Ectodermal cell (in vitro differentiated cells): ENCODE data around the gene CNST.
"Not testable (repeated sequence)": the region's sequence is repeated elsewhere in the genome, so short reads cannot be mapped to it uniquely, and the experiment has no call there.

Experiments used
- H3K27ac ChIP-seq: 2 replicates; pipeline ENCODE4 v1.7.0; 2013; ENCODE audit warnings: mild to moderate bottlenecking, low read depth, low read length; ENCODE audit not compliant: insufficient read depth, poor library complexity, severe bottlenecking
- H3K27me3 ChIP-seq: 2 replicates; pipeline ENCODE4 v1.7.0; 2013; ENCODE audit warnings: mild to moderate bottlenecking, low read length; ENCODE audit not compliant: insufficient read depth, control insufficient read depth, poor library complexity, severe bottlenecking
- H3K36me3 ChIP-seq: one replicate; pipeline ENCODE4 v1.7.0; 2013; ENCODE audit warnings: low read length; ENCODE audit not compliant: control insufficient read depth, insufficient read depth
- H3K4me1 ChIP-seq: one replicate; pipeline ENCODE4 v1.7.0; 2013; ENCODE audit warnings: low read length; ENCODE audit not compliant: control insufficient read depth, insufficient read depth
- H3K4me3 ChIP-seq: 2 replicates; pipeline ENCODE4 v1.7.0; 2013; ENCODE audit warnings: low read depth, low read length, control low read depth; ENCODE audit not compliant: insufficient read depth
- H3K9me3 ChIP-seq: 2 replicates; pipeline ENCODE4 v1.7.0; 2013; ENCODE audit warnings: mild to moderate bottlenecking, low read length, moderate library complexity; ENCODE audit not compliant: control insufficient read depth
- WGBS, 2 experiments: methylation state at CpG; one replicate each; pipeline ENCODE4 v1.1.7; 2013; ENCODE audit warnings: missing lambda C conversion rate in 2 of 2; 5-methylcytosine and 5-hydroxymethylcytosine counted together

The CNST gene

GRCh38 chr1:246595146-246595545 is 28.9 kb downstream of the CNST start:
- Histone ChIP-seq H3K36me3 (peaks cover 7% of the 10 kb centered on the region), H3K4me1 (no peaks in the 10 kb centered on the region), H3K9me3 (no peaks in the 10 kb centered on the region), H3K27me3 (no peaks in the 10 kb centered on the region), H3K4me3 (no peak overlapping the region), H3K27ac (no peak overlapping the region)
- WGBS, 2 experiments: 90 to 92% methylated on average over 3 of the region's 3 CpGs

- Histone ChIP-seq H3K4me3 (no peak overlapping the region), H3K27ac (no peak overlapping the region), H3K9me3 (no peaks in the 10 kb centered on the region), H3K36me3 (no peaks in the 10 kb centered on the region), H3K4me1 (no peaks in the 10 kb centered on the region), H3K27me3 (no peaks in the 10 kb centered on the region)
- 89 to 96% methylated on average over 2 to 3 of the region's 5 CpGs for WGBS, 2 experiments
Observed at GRCh38 chr1:246597340-246597739, 31.1 kb downstream of the CNST start.

- H3K36me3 ChIP-seq: no peaks in the 10 kb centered on the region
- WGBS, 2 experiments: 85 to 95% methylated on average over 7 of the region's 7 CpGs
Observed at GRCh38 chr1:246597971-246598370, 31.7 kb downstream of the CNST start.

GRCh38 chr1:246599315-246599714 is 33.1 kb downstream of the CNST start:
- no peaks in the 10 kb centered on the region for H3K4me1 ChIP-seq
- WGBS, 2 experiments: 86 to 91% methylated on average over 4 of the region's 4 CpGs

More at GRCh38 chr1:246597971-246598370, 31.7 kb downstream of the CNST start:
- no peak overlapping the region for H3K27ac ChIP-seq
- no peak overlapping the region for H3K4me3 ChIP-seq
- no peaks in the 10 kb centered on the region for H3K4me1 ChIP-seq
- no peaks in the 10 kb centered on the region for H3K9me3 ChIP-seq
- H3K27me3 ChIP-seq: no peaks in the 10 kb centered on the region

GRCh38 chr1:246600579-246600978 is 34.3 kb downstream of the CNST start:
- H3K4me3 ChIP-seq: no peak overlapping the region
- no peaks in the 10 kb centered on the region for H3K9me3 ChIP-seq
- no peak overlapping the region for H3K27ac ChIP-seq
- H3K4me1 ChIP-seq: no peaks in the 10 kb centered on the region
- H3K36me3 ChIP-seq: no peaks in the 10 kb centered on the region
- 94 to 98% methylated on average over 2 of the region's 2 CpGs for WGBS, 2 experiments
- H3K27me3 ChIP-seq: no peaks in the 10 kb centered on the region

More at GRCh38 chr1:246599315-246599714, 33.1 kb downstream of the CNST start:
- Histone ChIP-seq H3K27ac (no peak overlapping the region), H3K4me3 (no peak overlapping the region), H3K27me3 (no peaks in the 10 kb centered on the region), H3K36me3 (no peaks in the 10 kb centered on the region), H3K9me3 (no peaks in the 10 kb centered on the region)

- Histone ChIP-seq H3K27ac (no peak overlapping the region), H3K9me3 (no peaks in the 10 kb centered on the region), H3K27me3 (no peaks in the 10 kb centered on the region), H3K36me3 (no peaks in the 10 kb centered on the region), H3K4me1 (no peaks in the 10 kb centered on the region), H3K4me3 (no peak overlapping the region)
- WGBS, 2 experiments: 93 to 97% methylated on average over 3 of the region's 3 CpGs
Observed at GRCh38 chr1:246602194-246602593, 35.9 kb downstream of the CNST start.

- 96 to 97% methylated on average over 19 of the region's 19 CpGs for WGBS, 2 experiments
- not testable (repeated sequence) for H3K4me3 ChIP-seq, H3K27me3 ChIP-seq, H3K9me3 ChIP-seq, H3K4me1 ChIP-seq, H3K27ac ChIP-seq, H3K36me3 ChIP-seq
Observed at GRCh38 chr1:246605231-246605630, 39.0 kb downstream of the CNST start.

GRCh38 chr1:246607462-246607861 is 41.2 kb downstream of the CNST start:
- no peaks in the 10 kb centered on the region for H3K9me3 ChIP-seq
- no peaks in the 10 kb centered on the region for H3K4me1 ChIP-seq
- 91% methylated on average over 19 of the region's 19 CpGs for WGBS, 2 experiments
- H3K4me3 ChIP-seq: no peak overlapping the region
- no peaks in the 10 kb centered on the region for H3K36me3 ChIP-seq
- H3K27me3 ChIP-seq: no peaks in the 10 kb centered on the region
- H3K27ac ChIP-seq: no peak overlapping the region

- H3K4me1 ChIP-seq: no peaks in the 10 kb centered on the region
- H3K36me3 ChIP-seq: no peaks in the 10 kb centered on the region
- no peak overlapping the region for H3K4me3 ChIP-seq
- H3K9me3 ChIP-seq: no peaks in the 10 kb centered on the region
- H3K27me3 ChIP-seq: no peaks in the 10 kb centered on the region
- no peak overlapping the region for H3K27ac ChIP-seq
- WGBS, 2 experiments: 88% methylated on average over 18 of the region's 18 CpGs
Observed at GRCh38 chr1:246608616-246609376, 42.5 kb downstream of the CNST start.

GRCh38 chr1:246609632-246610031 is 43.4 kb downstream of the CNST start:
- no peaks in the 10 kb centered on the region for H3K27me3 ChIP-seq
- 88 to 93% methylated on average over 4 of the region's 4 CpGs for WGBS, 2 experiments
- H3K9me3 ChIP-seq: no peaks in the 10 kb centered on the region
- no peak overlapping the region for H3K27ac ChIP-seq
- H3K4me3 ChIP-seq: no peak overlapping the region
- no peaks in the 10 kb centered on the region for H3K36me3 ChIP-seq
- no peaks in the 10 kb centered on the region for H3K4me1 ChIP-seq
